GM19372 (cell line): ENCODE results near the gene NUCB2.

Experiments
- ATAC-seq: cut with Tn5 transposase; IDR thresholded peaks from one replicate; pipeline ENCODE4 v1.9.1; 2021; ENCODE audit warnings: mild to moderate bottlenecking, low read depth, moderate library complexity; ENCODE audit not compliant: unreplicated experiment

NUCB2 gene

GRCh38 chr11:17328871-17329494 lies 52.4 kb downstream of the NUCB2 start:
- ATAC-seq = no peak

GRCh38 chr11:17331669-17332068 lies 55.1 kb downstream of the NUCB2 start:
- no peak for ATAC-seq

- ATAC-seq = no peak
Measured at GRCh38 chr11:17333799-17334586, 57.5 kb downstream of the NUCB2 start.

- ATAC-seq = no peak
Measured at GRCh38 chr11:17343257-17343656, 66.7 kb downstream of the NUCB2 start.

GRCh38 chr11:17343907-17344306 lies 67.4 kb downstream of the NUCB2 start:
- no peak for ATAC-seq

GRCh38 chr11:17347676-17348075 lies 71.1 kb downstream of the NUCB2 start:
- no peak for ATAC-seq

GRCh38 chr11:17350455-17351171 lies 74.1 kb downstream of the NUCB2 start:
- ATAC-seq = no peak

GRCh38 chr11:17351172-17351509 lies 74.6 kb downstream of the NUCB2 start:
- ATAC-seq = no peak

- no peak for ATAC-seq
Measured at GRCh38 chr11:17351510-17352176, 75.1 kb downstream of the NUCB2 start, which contains the start of gene NCR3LG1. Gene NCR3LG1 (plus strand): TSS chr11:17351800. CDS start chr11:17351970, 170 bp downstream.

- peak; percentile 47 for ATAC-seq
Measured at GRCh38 chr11:17352950-17353820, 76.6 kb downstream of the NUCB2 start.

- ATAC-seq = no peak
Measured at GRCh38 chr11:17353821-17354600, 77.5 kb downstream of the NUCB2 start.

GRCh38 chr11:17354601-17354991 lies 78.1 kb downstream of the NUCB2 start:
- no peak for ATAC-seq

GRCh38 chr11:17366495-17366894 lies 90.0 kb downstream of the NUCB2 start:
- no peak for ATAC-seq

GRCh38 chr11:17368551-17368950 lies 92.0 kb downstream of the NUCB2 start:
- ATAC-seq = no peak

- no peak for ATAC-seq
Measured at GRCh38 chr11:17369094-17369493, 92.6 kb downstream of the NUCB2 start.

- ATAC-seq = no peak
Measured at GRCh38 chr11:17369684-17370243, 93.2 kb downstream of the NUCB2 start.

- ATAC-seq = no peak
Measured at GRCh38 chr11:17371614-17372013, 95.1 kb downstream of the NUCB2 start.

- ATAC-seq = no peak
Measured at GRCh38 chr11:17375547-17375946, 99.0 kb downstream of the NUCB2 start.

GRCh38 chr11:17376493-17376892 lies 100.0 kb downstream of the NUCB2 start:
- ATAC-seq = no peak
